NK-92 treated with Interleukin-12 subunit alpha and Interleukin-12 subunit beta, amount 100 ng/mL, for 24 hours (cell line): ENCODE measurements around the gene CBLIF.
"Not testable (repeated sequence)": the region's sequence is repeated elsewhere in the genome, so short reads cannot be mapped to it uniquely, and the experiment has no call there.

Source experiments
- DNase-seq: peaks from one replicate; lab custom pipeline; 2025; lab: John Stamatoyannopoulos, UW

The CBLIF gene

DNA sequence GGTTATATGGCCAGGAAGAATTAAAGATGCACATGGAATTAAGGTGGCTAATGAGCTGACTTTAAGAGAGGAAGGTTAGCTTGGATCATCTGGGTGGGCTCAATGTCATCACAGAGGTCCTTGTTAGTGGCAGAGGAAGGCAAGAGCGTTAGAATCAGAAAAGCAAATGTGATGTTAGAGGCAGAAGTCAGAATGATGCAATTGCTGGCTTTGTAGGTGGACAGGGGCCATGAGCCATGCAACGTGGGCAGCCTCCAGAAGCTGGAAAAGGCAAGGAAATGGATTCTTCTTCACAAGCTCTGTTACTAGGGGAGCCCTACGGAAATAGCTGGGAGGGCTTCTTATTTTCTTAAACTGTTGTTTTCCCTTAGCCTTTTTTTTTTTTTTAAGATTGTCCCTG lies 2.3 kb upstream of the CBLIF start:
- DNase-seq: no peak

DNA sequence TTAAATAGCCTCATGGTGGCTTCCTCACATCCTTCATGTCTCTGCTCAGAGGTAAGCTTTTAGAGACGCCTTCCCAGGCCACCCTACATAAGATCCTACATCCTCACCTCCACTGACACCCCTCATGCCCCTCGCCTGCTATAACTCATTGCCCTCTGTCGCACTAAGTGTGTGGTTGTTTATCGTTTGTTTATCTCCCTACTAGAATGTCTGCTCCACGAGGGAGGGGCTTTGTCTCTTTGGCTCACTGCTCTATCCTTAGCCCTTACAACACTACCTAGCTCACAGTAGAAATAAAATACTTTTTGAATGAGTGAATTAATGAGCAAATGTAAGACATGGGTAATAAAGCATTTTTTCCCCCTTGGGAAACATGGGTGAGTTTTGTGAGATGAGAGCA lies 1.3 kb upstream of the CBLIF start:
- no peak for DNase-seq

DNA sequence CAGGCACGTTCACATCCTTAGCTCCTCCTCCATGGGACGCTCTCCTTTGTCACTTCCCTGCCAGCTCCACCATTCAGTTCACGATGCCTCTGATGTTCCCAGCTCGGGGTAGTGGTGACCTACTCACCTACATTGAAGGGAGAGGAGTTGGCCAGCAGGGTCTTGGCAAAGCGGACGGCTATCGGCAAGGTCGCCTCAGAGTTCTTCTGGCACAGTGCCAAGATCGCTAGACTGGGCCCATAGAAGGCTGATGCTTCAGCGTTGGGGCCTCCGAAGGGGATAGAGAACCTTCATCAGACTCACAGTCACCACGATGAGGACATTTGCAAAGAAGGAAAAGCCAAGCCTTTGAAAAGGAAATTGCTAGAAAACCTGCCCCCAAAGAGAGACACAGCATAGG lies 3.0 kb downstream of the CBLIF start:
- DNase-seq: no peak

GRCh38 chr11:59841514-59841913 lies 3.8 kb downstream of the CBLIF start:
- no peak for DNase-seq

DNA sequence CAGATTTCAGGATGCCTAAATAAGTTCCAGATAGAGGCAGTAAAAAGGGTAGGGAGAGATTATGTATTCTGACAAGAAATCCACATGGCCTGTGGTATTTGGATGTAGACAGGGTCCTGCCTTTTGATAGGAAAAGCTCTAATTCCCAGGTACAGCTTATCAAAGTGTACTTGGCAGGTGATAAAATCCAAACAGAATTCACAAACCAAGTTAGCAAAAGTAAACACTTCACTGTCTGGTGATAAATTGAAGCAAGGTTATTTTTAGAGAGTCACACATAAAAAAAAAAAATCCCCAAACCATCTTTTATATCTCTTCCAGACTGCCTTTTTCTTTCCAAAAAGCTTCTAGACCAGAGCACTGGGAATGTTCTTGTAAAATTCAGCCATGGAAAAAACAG lies 5.7 kb downstream of the CBLIF start:
- no peak for DNase-seq

DNA sequence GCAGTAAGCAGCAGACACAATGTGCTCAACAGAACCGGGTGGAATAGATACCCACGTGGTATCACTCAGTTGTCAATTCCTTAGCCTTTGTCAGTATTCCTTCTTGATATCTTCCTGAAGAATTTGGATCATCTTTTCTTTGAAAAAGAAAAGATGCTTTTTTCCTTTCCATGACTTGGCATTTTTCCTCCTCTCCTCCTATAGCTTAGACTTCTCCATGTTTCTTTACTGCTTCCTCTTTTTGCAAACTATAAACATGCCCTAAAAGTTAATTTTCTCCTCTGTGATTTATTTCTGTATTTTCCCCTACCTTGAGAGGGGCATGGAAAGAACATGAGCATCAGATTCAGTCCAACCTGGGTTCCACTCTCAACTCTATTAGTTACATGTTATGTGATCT lies 11.7 kb downstream of the CBLIF start:
- DNase-seq: no peak

- no peak for DNase-seq
Measured at GRCh38 chr11:59829358-59829757, 15.9 kb downstream of the CBLIF start.

DNA sequence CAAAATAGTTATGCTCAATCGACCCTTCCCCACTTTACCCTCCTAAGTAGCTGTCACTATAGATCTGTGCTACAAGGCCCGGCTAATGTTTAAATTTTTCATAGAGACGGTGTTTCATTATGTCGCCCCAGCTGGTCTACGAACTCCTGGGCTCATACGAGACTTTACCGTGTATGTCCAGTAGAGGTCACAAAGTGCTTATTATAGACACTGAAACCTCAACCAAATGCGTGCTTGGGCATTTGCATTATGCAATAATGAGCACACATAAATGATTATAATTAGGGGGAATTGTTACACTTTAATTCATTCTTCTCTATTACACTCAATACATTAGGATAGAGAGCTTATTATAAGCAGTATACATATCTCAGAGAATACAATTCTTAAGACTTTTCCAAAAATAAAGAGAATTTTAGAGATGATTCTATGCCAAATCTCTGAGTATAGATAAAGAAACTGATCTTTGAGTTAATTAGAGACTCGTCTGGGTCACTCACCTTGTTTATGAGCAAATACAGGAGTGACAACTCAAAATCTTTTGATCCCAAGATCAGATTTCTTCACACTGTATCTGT lies 22.2 kb downstream of the CBLIF start:
- DNase-seq: peak; percentile 8

- no peak for DNase-seq
Measured at GRCh38 chr11:59818572-59818971, 26.7 kb downstream of the CBLIF start.

GRCh38 chr11:59816434-59816833 lies 28.9 kb downstream of the CBLIF start:
- not testable (repeated sequence) for DNase-seq

DNA sequence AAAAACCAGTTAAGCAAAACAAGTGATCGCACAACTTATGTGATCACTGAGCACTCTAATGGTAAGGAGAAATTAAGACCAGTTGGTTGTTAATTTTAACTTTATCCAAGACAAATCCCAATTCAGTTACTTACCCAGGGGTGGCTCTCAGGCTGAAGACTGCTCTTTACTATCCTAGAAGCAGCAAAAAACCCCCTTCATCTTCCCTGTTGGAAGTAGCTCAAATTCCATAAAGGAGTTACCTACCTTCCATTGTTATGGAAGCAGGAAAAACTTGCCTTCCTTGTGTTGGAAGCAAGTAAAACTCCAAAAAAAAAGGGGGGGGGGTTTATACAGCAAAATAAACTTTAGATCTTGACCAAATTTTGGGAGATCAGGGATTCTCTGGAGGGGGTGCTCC lies 29.5 kb downstream of the CBLIF start:
- no peak for DNase-seq

- no peak for DNase-seq
Measured at GRCh38 chr11:59814021-59814420, 31.3 kb downstream of the CBLIF start.

DNA sequence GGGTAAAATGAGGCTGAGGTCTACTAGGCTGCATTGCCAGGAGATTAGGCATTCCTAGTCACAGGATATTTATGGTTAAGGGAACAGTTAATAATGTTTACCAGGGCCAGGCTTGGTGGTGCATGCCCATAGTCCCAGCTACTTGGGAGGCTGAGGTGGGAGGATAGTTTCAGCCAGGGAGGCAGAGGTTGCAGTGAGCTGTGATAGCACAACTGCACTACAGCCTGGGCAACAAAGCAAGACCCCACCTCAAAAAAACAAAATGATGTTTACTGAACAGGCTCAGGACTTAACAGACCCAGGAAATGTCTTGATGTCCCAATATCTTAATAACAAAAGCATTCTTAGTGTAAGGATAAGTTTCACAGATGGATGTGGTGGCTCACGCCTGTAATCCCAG lies 31.9 kb downstream of the CBLIF start:
- no peak for DNase-seq

GRCh38 chr11:59812220-59812619 lies 33.1 kb downstream of the CBLIF start:
- no peak for DNase-seq

- no peak for DNase-seq
Measured at GRCh38 chr11:59810911-59811259, 34.4 kb downstream of the CBLIF start.

- peak; percentile 86 for DNase-seq
Measured at GRCh38 chr11:59810189-59810910, 34.9 kb downstream of the CBLIF start, which contains the start of gene MRPL16. Gene MRPL16 (minus strand): TSS chr11:59810778. CDS start chr11:59810658, 120 bp downstream.

DNA sequence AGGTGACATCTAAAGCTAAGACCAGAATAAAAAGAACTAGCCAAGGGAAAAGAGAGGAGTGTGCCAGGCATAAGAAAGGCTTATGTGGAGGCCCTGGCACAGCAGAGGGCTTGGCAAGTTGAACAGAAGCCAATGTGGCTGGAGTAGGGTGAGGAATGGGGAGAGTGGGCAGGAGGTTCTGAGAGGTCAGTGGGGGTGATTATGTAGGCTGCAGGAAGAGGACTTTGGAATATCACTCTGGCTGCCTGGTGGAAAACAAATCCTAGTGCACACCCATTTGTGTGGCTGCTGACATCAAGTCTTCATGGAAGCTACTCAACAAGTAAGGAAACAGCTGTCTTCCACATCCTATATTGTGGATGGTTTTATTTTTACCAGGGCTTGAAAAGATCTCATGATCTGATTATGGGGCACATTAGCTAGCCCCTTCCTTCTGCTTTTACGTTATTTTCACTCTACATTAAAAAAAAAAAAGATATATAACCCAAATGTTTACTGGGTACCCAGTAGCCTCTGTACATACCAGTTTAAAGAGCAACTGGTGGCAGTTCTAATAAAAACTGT lies 38.2 kb downstream of the CBLIF start:
- DNase-seq: no peak

DNA sequence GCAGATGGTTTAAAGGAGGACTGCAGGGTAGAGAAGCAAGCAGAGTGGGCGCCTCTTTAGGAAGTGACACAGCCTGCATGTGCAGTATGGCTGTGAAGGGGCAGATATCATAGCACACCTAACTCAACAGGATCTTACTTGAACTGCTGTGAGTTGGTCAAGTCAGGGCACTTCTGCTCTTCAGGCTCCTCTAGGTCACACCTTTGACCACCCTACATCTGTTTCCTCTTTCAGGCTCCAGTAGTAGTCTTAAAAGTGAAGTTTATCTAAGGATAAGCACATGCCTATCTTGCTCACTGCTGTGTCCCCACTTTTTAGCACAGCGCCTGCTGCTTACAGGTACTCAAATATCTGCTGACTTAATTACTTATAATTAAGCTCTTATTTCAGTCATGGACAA lies 41.2 kb downstream of the CBLIF start:
- DNase-seq: no peak

DNA sequence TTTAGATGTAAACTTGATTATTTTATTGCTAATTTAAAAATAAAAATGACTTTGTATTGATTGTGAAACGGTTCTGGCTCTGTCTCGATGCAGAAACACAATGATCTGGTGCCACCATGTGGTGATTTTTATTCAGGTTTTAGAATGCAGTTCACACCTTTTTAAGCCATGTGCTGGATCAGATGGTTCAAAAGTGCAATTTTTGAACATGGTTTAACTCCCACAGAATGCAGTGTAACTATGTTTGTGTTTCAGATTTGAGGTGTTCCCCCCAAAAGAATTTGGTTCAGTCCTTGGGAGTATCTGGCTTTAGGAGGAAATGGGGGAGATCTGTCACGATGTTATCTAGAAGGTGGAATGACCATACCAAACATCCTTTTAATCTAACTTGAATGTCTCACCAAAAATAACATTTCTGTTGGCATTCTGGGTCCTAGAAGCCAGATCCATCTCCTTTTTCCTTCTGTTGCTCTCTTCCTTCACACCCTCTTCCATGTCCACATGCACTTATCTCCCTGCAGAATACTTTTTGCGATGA lies 42.6 kb downstream of the CBLIF start:
- no peak for DNase-seq

DNA sequence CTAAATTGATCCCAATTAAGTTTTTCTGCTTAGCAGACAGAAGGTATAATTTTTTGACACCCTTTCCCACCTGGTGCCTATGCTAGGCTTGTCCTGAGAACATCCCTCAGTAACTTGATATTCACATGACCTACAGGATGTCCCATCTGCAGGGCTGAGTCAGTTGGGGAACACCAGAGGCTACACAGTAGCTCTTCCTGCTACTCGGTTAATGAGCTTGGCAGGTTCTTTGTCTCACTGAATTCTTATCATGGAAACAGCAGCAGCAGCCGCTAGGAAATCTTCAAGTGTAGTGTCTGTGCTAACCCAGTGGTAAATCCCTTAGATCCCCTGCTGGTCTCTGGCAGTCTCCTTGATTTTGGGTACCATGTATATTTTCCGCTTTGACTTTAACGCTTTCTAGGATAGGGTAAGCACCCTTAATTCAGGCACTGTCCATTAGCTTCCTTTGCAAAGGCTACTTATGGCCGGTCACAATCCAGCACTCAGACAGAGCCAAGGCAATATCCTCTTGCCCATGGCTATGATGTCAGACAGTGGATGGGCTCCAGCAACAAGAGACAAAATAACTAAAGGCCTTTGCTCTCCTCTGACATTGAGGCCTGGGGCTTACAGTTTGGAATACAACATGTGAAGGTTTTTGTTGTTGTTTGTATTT lies 43.2 kb downstream of the CBLIF start:
- DNase-seq: no peak

DNA sequence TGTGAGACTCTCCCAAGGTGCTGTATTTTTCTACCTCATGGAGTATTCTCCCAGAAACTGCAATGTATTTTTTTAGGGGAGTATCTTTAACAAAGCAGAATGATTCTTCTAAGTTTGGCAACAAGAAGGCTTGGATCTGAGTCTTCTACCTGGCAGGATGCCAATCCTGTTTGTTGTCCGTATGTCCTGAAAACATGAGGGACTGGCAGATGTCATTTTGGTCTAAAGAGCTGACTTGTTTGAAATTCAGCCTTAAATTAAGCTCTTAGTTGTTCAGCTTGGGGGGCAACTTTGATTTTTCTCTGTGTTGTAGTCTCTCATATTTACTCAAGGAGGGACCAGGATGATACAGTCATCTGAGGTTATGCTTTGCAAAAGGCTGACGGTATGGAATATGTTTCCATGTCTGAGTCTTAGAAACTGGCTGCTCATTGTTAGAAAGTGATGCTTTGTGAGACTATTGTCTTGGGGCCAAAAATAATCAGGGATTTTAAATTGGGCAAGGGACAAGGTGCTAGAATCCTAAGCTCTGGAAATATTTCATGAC lies 44.1 kb downstream of the CBLIF start:
- no peak for DNase-seq

DNA sequence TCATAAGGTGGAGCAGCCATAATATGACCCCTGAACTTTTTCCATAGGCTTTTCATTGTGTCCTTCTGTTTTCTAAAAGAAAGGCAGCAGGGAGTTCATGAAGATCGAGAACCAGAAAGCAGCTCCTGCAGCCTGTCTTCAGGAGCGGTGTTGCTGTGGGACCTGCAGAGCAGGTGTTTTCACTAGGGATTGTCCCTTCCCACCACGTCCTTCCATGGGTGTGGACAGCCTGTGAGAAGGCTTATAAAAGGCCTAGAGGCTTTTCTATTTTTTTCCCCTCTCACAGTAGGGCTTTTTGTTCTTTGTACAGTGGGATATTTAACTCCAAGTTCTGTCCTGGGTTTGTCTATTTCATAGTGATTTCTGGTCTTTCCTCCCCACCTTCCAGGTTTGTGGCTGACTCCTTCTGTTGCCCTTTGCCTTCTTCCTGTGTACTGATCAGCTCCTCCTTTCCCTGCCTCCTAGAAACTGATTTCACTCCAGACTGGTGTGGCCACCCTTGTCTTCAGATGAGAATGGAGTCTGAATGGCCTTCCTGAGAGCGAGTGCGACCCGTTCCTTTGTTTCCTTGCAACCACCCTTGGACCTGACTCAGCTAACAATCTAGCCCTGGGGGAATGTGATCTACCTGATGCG lies 44.8 kb downstream of the CBLIF start:
- no peak for DNase-seq
